Kidney tubule cell (primary cell): ENCODE measurements around the gene MVB12A.

ENCODE experiments used
- DNase-seq: peaks from one replicate; pipeline ENCODE4 v3.0.0-alpha.2; 2018; ENCODE audit warnings: low spot score

The MVB12A gene

DNA sequence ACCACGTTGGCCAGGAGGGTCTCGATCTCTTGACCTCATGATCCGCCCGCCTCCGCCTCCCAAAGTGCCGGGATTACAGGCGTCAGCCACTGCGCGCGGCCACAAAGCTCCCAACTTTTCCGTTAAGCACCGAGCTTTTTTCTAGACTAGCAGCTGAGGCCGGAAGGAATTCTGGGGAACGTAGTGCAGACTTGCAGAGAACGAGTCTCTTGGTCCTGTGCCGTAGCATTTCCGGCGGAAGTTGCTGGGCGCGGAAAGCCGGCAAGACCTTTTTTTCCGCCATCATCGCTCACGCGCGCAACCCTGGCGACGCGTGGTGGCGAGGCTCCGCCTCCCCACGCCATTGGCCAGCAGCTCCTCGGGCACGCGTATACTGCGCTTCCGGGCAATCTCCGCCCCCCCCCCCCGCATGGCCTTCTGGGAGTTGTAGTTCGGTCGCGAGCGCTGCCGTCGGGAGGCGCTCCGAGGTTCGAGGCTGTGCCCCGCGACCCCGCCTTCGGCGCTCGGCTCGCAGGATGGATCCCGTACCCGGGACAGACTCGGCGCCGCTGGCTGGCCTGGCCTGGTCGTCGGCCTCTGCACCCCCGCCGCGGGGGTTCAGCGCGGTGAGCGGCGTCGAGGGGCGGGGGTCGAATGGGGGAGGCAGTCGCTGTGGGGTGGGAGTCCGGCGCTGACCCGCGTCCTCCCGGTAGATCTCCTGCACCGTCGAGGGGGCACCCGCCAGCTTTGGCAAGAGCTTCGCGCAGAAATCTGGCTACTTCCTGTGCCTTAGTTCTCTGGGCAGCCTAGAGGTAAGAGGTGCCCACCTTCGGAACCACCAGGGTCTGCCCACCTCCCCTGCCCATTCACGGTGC lies at the start of gene MVB12A:
Gene MVB12A (plus strand): TSS at position 427 of the 854 bp plus-strand sequence. CDS start 89 bp downstream, at position 516.
- peak; percentile 99 for DNase-seq

DNA sequence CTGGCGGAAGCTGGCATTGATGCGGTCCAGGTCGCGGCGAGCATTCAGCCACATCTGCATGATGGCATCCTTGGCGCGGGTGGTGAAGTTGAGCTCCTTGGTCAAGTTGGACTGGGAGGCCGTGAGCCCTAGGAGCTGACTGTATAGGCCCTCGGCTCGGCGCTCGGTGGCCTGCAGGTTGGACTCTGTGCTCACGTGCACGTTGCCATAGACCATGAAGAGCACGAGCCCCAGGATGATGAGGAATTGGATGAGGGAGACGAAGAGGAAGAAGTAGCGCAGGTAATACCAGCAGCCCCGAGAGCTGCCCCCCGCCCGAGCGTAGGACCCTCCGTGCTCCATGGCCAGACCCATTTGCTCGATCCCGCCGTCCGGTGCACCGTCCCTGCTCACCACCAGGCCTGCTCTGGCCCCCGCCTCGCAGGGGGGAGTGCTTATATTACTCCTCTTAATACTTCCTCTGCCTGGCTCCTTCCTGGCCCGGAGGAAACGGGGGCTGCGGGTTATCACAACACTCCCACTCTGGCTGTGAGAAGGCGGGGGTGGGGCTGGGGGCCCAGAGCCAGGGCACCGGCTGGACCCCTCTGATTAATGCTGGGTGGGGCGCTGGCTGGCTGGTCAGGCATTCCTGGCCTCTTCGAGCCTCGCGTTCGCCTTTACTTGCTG lies 42.8 kb upstream of the MVB12A start, which contains the start of gene PLVAP:
Gene PLVAP (minus strand): TSS at position 408 of the 666 bp plus-strand sequence. CDS start 54 bp downstream, at position 354.
- DNase-seq = no peak

DNA sequence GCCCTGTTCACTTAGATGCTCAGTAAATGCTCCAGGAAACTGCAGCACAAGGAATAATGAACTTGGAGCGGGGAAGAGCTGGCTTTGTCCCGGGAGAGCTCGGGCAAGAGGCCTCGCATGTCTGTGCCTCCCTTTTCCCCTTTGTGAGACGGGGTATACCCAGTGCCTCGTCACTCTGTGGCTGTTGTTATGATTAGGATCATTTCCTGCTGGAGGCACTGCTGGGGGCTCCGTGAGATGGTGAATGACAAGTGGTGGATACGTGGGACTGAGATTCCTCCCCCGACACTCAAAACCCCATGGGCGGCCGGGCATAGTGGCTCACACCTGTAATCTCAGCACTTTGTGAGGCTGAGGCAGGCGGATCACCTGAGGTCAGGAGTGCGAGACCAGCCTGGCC lies 41.6 kb upstream of the MVB12A start:
- no peak for DNase-seq

DNA sequence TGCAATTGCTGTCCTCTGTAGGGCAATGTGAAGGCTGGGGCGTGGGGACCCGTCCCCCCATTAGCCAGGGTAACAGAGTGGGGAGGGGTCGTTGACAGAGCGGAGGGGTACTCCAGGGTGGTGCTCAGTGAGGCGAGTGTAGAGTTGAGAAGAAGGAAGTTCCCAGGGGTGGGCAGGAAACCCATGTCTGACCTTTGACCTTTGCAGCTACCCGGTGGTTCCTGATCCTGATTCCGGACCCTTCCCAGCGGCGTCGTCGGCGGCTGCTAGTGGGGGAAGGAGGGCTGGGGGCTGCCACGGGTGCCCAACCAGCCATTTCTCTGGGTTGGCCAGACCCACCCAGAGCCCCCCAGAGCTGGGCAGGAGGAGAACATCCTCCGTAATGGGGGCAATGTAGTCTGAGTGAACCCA lies 40.6 kb upstream of the MVB12A start:
- DNase-seq = no peak

DNA sequence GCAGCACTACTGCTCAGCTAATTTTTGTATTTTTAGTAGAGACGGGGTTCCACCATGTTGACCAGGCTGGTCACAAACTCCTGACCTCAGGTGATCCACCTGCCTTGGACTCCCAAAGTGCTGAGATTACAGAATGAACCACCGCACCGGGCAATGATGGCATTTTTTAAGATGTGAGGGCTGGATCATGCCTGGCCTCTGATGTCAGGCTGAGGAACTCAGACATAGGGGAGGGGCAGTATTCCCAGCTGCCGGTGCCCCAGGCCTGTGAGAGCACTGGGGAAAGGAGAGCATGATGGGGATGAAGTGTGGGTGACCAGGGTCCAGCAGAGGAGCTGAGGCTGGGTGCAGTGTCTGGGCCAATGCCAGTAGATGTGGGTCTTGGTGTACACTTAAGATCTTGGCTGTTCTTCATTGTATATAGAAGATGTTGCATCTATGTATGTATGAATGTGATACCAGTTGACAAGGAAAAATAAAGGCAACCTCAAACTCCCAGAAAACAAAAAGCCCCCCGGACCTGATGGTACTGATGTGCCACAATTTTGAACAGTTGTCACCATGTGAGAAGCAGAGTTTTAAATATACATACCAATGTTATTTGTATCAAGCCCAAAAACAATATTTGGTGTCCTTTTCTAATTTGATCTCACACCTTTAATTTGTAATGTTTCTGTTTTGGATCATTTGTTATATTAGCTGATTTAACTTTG lies 39.3 kb upstream of the MVB12A start:
- no peak for DNase-seq

GRCh38 chr19:17385878-17386611 lies 33.8 kb upstream of the MVB12A start:
- DNase-seq = peak; percentile 53

DNA sequence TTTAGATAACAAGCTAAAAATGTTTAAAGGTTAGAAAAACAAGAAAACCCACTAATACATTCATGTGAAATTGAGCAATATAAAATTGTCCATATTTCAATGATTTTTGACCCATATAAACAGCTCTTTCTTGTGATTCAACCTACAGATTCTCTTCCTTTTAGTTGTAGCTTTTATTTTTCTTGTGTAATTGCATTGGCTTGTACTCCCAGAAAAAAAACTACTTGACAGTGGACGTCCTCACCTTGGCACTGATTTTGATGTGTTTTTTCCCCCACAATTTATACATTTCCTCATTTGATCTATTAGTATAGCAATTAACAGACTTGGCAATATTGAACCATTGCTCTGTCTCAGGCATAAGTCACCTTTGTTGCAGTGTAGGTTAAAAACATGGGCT lies 30.6 kb upstream of the MVB12A start:
- no peak for DNase-seq

- DNase-seq = no peak
Observed at GRCh38 chr19:17389957-17390664, 29.7 kb upstream of the MVB12A start.

DNA sequence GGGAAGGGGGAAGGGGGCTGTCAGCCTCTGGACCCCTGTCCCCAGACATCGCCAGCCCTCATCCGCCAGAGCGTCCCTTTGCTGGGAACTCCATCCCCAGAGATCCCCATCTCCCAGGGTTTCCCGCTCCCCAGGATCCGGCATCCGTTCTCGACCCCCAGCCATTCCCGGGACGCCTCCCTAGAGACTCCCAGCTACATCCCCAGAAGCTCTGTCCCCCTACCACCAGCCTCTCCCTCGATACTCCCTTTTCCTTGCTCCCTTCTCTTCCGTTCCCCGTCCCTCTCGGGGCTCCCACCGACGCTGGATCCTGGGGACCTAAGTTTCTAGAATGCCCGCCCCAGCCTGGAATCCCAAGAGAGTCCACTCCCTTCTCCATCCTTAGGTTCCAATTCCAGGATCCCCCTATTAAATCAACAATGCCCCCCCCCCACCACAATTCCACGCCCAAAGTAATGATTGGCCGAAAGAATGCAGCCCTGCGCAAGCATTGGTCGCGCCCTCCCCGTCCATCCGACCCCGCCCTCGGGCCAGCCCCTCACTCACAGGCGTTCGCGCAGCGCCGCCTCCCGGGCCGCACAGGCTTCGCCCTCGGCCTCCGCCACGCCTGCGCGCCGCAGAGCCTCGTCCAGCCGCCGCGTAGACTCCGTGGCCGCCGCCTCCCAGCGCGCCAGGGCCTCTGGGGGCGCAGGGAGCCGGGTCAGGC lies 29.0 kb upstream of the MVB12A start:
- peak; percentile 87 for DNase-seq

DNA sequence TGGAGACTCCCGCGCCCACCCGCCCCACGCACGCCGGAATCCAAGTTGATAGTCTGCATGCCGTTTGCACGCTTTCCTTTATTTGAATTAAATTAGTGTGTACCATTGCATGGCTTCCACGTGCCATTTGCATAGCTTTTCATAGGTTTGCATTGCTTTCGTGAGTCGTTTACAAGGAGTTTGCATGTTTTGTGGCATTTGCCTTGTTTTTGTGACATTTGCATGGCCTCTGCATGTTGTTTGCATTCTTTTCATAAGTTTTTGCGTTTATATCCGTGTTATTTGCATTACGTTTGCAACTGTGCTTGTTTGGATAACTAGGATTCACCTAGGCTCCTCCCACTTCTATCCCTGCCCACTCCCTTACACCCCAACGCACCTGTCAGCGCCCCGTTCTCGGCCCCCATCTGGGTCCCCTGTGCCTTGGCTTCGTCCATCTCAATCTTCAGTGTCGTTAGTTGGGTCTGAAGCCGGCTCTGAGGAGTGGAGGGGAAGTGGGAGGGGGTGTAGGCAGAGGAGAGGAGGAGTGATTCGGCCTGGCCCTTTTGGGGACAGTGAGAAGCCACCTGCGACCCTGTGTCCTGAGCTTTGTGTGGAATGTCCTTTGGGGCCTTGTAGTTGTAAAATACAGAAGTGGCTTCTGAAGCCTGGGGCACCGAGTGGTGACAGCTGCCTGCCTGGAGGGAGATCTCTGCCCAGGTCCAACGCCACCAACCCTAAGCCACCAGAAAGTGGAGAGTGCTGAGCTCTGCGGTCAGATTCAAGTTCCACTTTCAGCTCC lies 28.3 kb upstream of the MVB12A start:
- no peak for DNase-seq

GRCh38 chr19:17393002-17393401 lies 26.8 kb upstream of the MVB12A start:
- DNase-seq = peak; percentile 23

DNA sequence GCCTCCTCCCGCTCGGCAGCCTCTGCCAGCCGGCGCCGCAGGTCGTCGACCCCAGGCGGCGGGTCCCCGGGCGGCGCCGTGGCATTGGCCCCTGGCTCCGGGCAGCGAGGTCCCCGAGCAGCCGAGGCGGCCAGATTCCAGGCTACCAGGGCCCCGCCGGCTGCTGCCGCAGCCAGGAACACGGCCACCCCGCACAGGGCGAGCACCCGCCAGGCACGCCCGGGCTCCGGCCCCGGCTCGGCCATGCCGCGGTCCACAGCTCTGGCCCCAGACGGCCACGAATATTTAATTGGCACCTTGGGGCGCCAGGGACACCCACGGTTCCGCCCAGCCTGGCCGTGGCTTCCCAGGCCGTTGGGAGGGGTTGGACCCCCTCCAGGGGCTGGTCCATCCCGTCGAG lies 25.9 kb upstream of the MVB12A start, which contains the start of gene CCDC194:
Gene CCDC194 (minus strand): TSS at position 283 of the 400 bp plus-strand sequence. CDS start 38 bp downstream, at position 245.
- no peak for DNase-seq

DNA sequence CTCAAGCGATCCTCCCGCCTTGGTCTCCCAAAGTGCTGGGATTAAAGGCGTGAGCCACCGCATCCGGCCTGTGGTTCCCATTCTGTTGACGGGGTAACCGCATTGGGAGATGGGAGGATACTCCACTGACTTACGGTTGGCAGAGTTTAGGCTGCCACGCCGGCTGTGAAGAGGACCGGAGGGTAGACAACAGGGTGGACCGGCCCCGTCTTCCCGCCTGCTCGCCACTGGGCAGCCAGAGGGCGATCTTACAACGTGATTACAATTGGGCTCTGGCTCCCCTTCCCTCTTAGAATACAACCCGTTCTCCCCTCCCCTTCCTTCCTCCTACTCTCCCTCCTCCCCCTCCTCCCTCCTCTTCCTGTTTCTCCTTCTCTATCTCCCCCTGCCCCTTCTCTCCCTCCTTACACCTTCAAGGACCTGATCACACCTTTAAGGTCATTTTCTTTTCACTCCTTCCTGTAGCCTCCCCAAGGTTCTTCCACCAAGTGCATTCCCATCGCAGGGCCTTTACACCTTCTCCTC lies 24.9 kb upstream of the MVB12A start:
- DNase-seq = peak; percentile 42

GRCh38 chr19:17398902-17399527 lies 20.8 kb upstream of the MVB12A start:
- DNase-seq = no peak

DNA sequence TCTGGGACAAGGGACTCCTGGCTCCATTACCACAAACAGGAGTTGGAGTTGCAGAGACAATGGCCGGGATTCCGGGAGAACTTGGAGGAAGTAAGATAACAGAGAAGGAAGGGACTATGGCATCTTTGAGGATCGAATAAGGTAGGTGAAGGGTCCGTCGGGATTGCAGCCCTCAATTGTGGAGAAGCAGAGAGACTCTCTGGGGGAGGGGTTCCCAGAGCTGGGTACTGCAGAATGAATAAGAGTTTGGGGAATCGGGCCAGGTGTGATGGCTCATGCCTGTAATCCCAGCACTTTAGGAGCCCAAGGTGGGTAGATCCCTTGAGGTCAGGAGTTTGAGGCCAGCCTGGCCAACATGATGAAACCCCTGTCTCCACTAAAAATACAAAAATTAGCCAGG lies 18.2 kb upstream of the MVB12A start:
- no peak for DNase-seq

DNA sequence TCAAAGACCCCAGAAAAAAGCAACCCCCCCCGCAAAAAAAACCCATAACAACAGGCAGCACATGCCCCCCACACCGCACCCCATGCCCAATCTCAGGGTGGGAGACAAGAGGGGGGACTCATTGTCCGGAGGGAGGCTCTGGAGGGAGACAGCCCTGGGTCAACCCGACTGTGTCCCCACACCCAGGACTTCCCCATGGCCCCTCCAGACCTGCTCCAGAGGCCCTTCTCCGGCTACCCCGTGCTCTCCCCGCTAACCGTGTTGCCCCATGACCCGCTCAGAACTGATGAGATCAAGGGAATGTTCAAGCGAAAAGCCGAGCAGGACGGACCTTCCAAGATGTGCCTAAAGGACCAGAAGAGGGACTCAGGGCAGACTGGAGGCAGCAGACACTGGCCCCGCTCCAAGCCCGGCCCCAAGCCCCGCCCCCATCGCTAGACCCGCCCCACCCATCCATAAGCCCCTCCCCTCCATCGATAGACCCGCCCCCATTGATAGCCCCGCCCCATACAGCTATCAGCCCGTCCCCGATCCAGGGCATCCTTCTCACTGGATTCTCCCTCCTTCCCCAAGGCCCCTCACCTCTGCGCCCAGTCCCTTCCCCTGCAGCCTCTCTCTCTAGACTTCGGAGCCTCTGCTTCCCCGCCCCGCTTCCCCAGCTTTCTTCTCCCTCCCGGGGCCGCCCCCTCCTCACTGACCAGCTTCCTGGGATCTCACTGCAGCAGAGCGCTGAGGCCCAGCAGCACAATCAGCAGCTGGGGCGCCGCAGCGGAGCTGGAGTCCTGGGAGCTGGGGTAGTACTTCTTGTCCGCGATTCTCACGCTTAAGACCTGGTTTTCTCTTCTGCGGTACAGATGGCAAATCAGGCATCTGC lies 16.6 kb upstream of the MVB12A start:
- DNase-seq = no peak

DNA sequence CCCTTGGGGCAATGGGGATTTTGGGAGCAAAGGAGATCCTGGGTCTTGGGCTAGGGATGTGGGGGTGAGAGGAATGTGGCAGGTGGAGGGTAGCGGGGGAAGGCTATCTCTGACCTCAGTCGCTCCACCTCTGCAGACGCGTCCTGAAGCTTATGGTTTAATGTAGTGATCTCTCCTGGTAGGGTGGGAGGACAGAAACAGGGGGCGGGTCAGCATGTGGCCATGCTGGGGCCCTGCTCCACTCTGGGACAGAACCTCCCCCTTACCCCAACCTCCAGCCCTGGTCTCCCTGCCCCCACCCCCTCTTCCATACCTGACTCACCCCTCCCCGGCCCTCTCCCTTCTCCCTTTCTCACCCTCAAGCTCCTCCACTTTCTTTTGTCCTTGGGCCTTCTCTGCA lies 15.8 kb upstream of the MVB12A start:
- DNase-seq = no peak
